Measurements from ENCODE around the gene BNC2.

GRCh38 chr9:16651446-16651964 is 219.0 kb downstream of the BNC2 start:
- TF ChIP-seq POLR2A (IDR thresholded peaks at IDR 0.05) (no peak), CTCF (IDR thresholded peaks at IDR 0.05) (peak in 3 of 6 experiments; percentile 14 to 26 (median 23))

Data from Peyer's patch (tissue), 4 donors.